Right lobe of liver (tissue), 6 donors: ENCODE data around the gene PRKCA. TPM values are rescaled to one million over a fixed set of nuclear protein-coding genes. Genes with fewer than 3 reads are reported as not detected.
"Not testable (repeated sequence)": the region's sequence is repeated elsewhere in the genome, so short reads cannot be mapped to it uniquely, and the experiment has no call there.

ENCODE experiments used
- ATAC-seq, 4 donors: fragments of 200-7000 bp; cut with Tn5 transposase; one replicate each; pipeline ENCODE4 v1.9.1; 2020; ENCODE audit warnings: mild to moderate bottlenecking in 4 of 4, moderate library complexity in 4 of 4
- DNase-seq, 3 donors: peaks; one replicate each; pipeline ENCODE4 v3.0.0-alpha.2; 2020
- H3K27ac ChIP-seq, 3 donors: fragments of 200-600 bp; one replicate each; pipeline ENCODE4 v1.8.0; 2022
- H3K27me3 ChIP-seq, 2 donors: fragments of 200-600 bp; one replicate each; pipeline ENCODE4 v1.8.0; 2022
- H3K36me3 ChIP-seq, 4 donors: fragments of 200-600 bp; sonication (generic) in 1 of 4; one replicate each; pipeline versions ENCODE4 v1.5.1 to v1.8.0; 2017 to 2022; ENCODE audit warnings: control low read depth in 1 of 4
- H3K4me1 ChIP-seq, 4 donors: fragments of 200-600 bp; sonication (generic) in 1 of 4; one replicate each; pipeline versions ENCODE4 v1.5.1 to v1.8.0; 2017 to 2022; ENCODE audit warnings: control low read depth in 1 of 4
- H3K4me3 ChIP-seq, 3 donors: fragments of 200-600 bp; one replicate each; pipeline ENCODE4 v1.8.0; 2022
- H3K9me3 ChIP-seq, 4 donors: fragments of 200-600 bp; sonication (generic) in 1 of 4; one replicate each; pipeline versions ENCODE4 v1.5.1 to v1.8.0; 2017 to 2022; ENCODE audit warnings: control low read depth in 1 of 4
- POLR2A ChIP-seq: fragments of 450-650 bp; IDR thresholded peaks from one replicate; pipeline ENCODE4 v1.6.1; 2017; ENCODE audit warnings: antibody characterized with exemption, mild to moderate bottlenecking
- WGBS: methylation state at CpG from one replicate; pipeline ENCODE4 v1.1.6; 2018; ENCODE audit warnings: low coverage, low lambda C conversion rate; ENCODE audit not compliant: insufficient coverage; ENCODE audit errors: missing lambda C conversion rate; 5-methylcytosine and 5-hydroxymethylcytosine counted together
- intact Hi-C, 2 donors: fragments of 100-400 bp; cut with DNase I; formaldehyde crosslinking; loops; one replicate each; pipeline versions ENCODE4 v1.11.2 to v1.14.1; 2022
- total RNA-seq, 6 experiments: library from RNA; depleted of rRNA in 2 of 6; stranded (reverse); fragments of >200 nt in 2 of 6; fragmentation: NEBNext Ultra II Directional in 3 of 6; extraction: Animal tissue kit (Norgen Biotek cat#: 25700) in 3 of 6; gene quantifications; one replicate each; pipeline versions ENCODE4 v1.1.0 to v1.2.4, GENCODE V29; 2016 to 2023
- TF ChIP-seq, protein P1 (sequence below), 4 donors: fragments of 200-600 bp in 3 of 4; fragments of 450-650 bp in 1 of 4; IDR thresholded peaks; one replicate each; pipeline versions ENCODE4 v1.5.1 to v1.8.0; 2016 to 2022; ENCODE audit warnings: antibody characterized with exemption in 4 of 4, mild to moderate bottlenecking in 2 of 4
- donor health status: DM: no; HTN: yes; CAD: no.
- donor health status: DM: no; HTN: no; CAD: no.
- donor health status: DM: no; HTN: no; CAD: no.
- donor health status: DM: no; HTN: yes; CAD: no.
- donor health status: DM: no; HTN: yes; CAD: no.

PRKCA gene
- total RNA-seq, 6 experiments from 2014 or later: 11.7 to 23.0 (median 18.7) TPM

GRCh38 chr17:66354472-66354871 lies 52.1 kb downstream of the PRKCA start:
- no peak for DNase-seq
- TF ChIP-seq, protein P1, sequence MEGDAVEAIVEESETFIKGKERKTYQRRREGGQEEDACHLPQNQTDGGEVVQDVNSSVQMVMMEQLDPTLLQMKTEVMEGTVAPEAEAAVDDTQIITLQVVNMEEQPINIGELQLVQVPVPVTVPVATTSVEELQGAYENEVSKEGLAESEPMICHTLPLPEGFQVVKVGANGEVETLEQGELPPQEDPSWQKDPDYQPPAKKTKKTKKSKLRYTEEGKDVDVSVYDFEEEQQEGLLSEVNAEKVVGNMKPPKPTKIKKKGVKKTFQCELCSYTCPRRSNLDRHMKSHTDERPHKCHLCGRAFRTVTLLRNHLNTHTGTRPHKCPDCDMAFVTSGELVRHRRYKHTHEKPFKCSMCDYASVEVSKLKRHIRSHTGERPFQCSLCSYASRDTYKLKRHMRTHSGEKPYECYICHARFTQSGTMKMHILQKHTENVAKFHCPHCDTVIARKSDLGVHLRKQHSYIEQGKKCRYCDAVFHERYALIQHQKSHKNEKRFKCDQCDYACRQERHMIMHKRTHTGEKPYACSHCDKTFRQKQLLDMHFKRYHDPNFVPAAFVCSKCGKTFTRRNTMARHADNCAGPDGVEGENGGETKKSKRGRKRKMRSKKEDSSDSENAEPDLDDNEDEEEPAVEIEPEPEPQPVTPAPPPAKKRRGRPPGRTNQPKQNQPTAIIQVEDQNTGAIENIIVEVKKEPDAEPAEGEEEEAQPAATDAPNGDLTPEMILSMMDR (IDR thresholded peaks at IDR 0.05): no peak
- no peak for TF ChIP-seq POLR2A
- intact Hi-C loops: no loop called here
- H3K36me3 ChIP-seq: no peaks in the 10 kb centered on the region
- H3K4me3 ChIP-seq: no peak overlapping the region
- no peaks in the 10 kb centered on the region for H3K27me3 ChIP-seq
- WGBS: 81% methylated on average over 3 of the region's 3 CpGs
- H3K4me1 ChIP-seq: peaks cover 0 to 12% (median 4%) of the 10 kb centered on the region in 4 donors
- H3K27ac ChIP-seq: no peak overlapping the region
- ATAC-seq: no peak
- no peaks in the 10 kb centered on the region for H3K9me3 ChIP-seq

- intact Hi-C loops: no loop called here
- DNase-seq: no peak
- Histone ChIP-seq H3K9me3 (no peaks in the 10 kb centered on the region), H3K36me3 (no peaks in the 10 kb centered on the region), H3K27ac (no peak overlapping the region), H3K4me1 (peaks cover 0 to 7% (median 1%) of the 10 kb centered on the region in 4 donors), H3K27me3 (no peaks in the 10 kb centered on the region), H3K4me3 (no peak overlapping the region)
- 38% methylated on average over 5 of the region's 5 CpGs for WGBS
- ATAC-seq: no peak
- TF ChIP-seq, protein P1 (IDR thresholded peaks at IDR 0.05): no peak
- no peak for TF ChIP-seq POLR2A
Observed at GRCh38 chr17:66354981-66355380, 52.6 kb downstream of the PRKCA start.

- ATAC-seq: no peak
- peaks cover 0 to 3% (median 0%) of the 10 kb centered on the region in 4 donors for H3K4me1 ChIP-seq
- no peaks in the 10 kb centered on the region for H3K9me3 ChIP-seq
- TF ChIP-seq, protein P1 (IDR thresholded peaks at IDR 0.05): no peak
- TF ChIP-seq POLR2A: no peak
- no peaks in the 10 kb centered on the region for H3K27me3 ChIP-seq
- H3K27ac ChIP-seq: no peak overlapping the region
- H3K36me3 ChIP-seq: no peaks in the 10 kb centered on the region
- no peak overlapping the region for H3K4me3 ChIP-seq
- intact Hi-C loops: no loop called here
- DNase-seq: no peak
- WGBS: 85% methylated on average over 2 of the region's 2 CpGs
Observed at GRCh38 chr17:66355510-66355909, 53.1 kb downstream of the PRKCA start.

GRCh38 chr17:66357037-66357436 lies 54.6 kb downstream of the PRKCA start:
- TF ChIP-seq, protein P1 (IDR thresholded peaks at IDR 0.05): no peak
- no peak for TF ChIP-seq POLR2A
- Histone ChIP-seq H3K9me3 (no peaks in the 10 kb centered on the region), H3K4me1 (peaks cover 0 to 3% (median 0%) of the 10 kb centered on the region in 4 donors), H3K27me3 (no peaks in the 10 kb centered on the region), H3K36me3 (no peaks in the 10 kb centered on the region), H3K27ac (no peak overlapping the region), H3K4me3 (no peak overlapping the region)
- intact Hi-C loops: no loop called here
- 60% methylated on average over 1 of the region's 2 CpGs for WGBS
- no peak for DNase-seq
- no peak for ATAC-seq

GRCh38 chr17:66359351-66359750 lies 56.9 kb downstream of the PRKCA start:
- ATAC-seq: no peak
- no peaks in the 10 kb centered on the region for H3K27me3 ChIP-seq
- no peaks in the 10 kb centered on the region for H3K9me3 ChIP-seq
- H3K4me3 ChIP-seq: no peak overlapping the region
- TF ChIP-seq, protein P1 (IDR thresholded peaks at IDR 0.05): no peak
- no peak for TF ChIP-seq POLR2A
- peaks cover 0 to 3% (median 0%) of the 10 kb centered on the region in 4 donors for H3K4me1 ChIP-seq
- no peak overlapping the region for H3K27ac ChIP-seq
- WGBS: 68% methylated on average over 2 of the region's 2 CpGs
- no peak for DNase-seq
- intact Hi-C loops: no loop called here
- H3K36me3 ChIP-seq: no peaks in the 10 kb centered on the region

- H3K4me3 ChIP-seq, H3K27me3 ChIP-seq, H3K4me1 ChIP-seq, H3K9me3 ChIP-seq, H3K27ac ChIP-seq, intact Hi-C loops, DNase-seq, ATAC-seq, H3K36me3 ChIP-seq: not testable (repeated sequence)
- 78% methylated on average over 6 of the region's 12 CpGs for WGBS
Observed at GRCh38 chr17:66360961-66361565, 58.6 kb downstream of the PRKCA start.
